Kidney tubule cell (primary cell): ENCODE measurements around the gene PDIA3.
"Not testable (repeated sequence)": the region's sequence is repeated elsewhere in the genome, so short reads cannot be mapped to it uniquely, and the experiment has no call there.

Experiments
- DNase-seq: peaks from one replicate; pipeline ENCODE4 v3.0.0-alpha.2; 2018; ENCODE audit warnings: low spot score

The PDIA3 gene

GRCh38 chr15:43776718-43777266, 30.6 kb downstream of the PDIA3 start, which contains the start of gene ELL3:
Gene ELL3, minus strand, starts transcription at chr15:43776966. Its CDS starts 65 bp downstream, at chr15:43776901.
- peak; percentile 85 for DNase-seq

- peak; percentile 76 for DNase-seq
These were observed 31.2 kb downstream of the PDIA3 start for GRCh38 chr15:43777267-43777914.

GRCh38 chr15:43779016-43779415, 32.8 kb downstream of the PDIA3 start:
- no peak for DNase-seq

- DNase-seq = no peak
These were observed 43.2 kb downstream of the PDIA3 start for GRCh38 chr15:43789409-43789808.

GRCh38 chr15:43791993-43792760, 45.9 kb downstream of the PDIA3 start, which contains the start of gene SERF2:
Gene SERF2, plus strand, starts transcription at chr15:43792320. Its CDS starts 57 bp downstream, at chr15:43792377.
- peak; percentile 99 for DNase-seq

- peak; percentile 53 for DNase-seq
These were observed 46.7 kb downstream of the PDIA3 start for GRCh38 chr15:43792761-43793476.

- no peak for DNase-seq
These were observed 47.4 kb downstream of the PDIA3 start for GRCh38 chr15:43793647-43794046.

- DNase-seq = peak; percentile 67
These were observed 48.2 kb downstream of the PDIA3 start for GRCh38 chr15:43794269-43795037.

- DNase-seq = no peak
These were observed 49.0 kb downstream of the PDIA3 start for GRCh38 chr15:43795197-43795596.

GRCh38 chr15:43795997-43796396, 49.8 kb downstream of the PDIA3 start:
- no peak for DNase-seq

- no peak for DNase-seq
These were observed 50.3 kb downstream of the PDIA3 start for GRCh38 chr15:43796566-43796965.

GRCh38 chr15:43799209-43799944, 53.1 kb downstream of the PDIA3 start:
- no peak for DNase-seq

- DNase-seq = no peak
These were observed 53.7 kb downstream of the PDIA3 start, which contains the start of gene SERINC4 for GRCh38 chr15:43799945-43800285. Gene SERINC4, minus strand, starts transcription at chr15:43800220. Its CDS starts 234 bp downstream, at chr15:43799986.

- DNase-seq = peak; percentile 90
These were observed 54.3 kb downstream of the PDIA3 start, which contains the start of gene HYPK for GRCh38 chr15:43800286-43801141. Gene HYPK, plus strand, starts transcription at chr15:43800599. Its CDS starts 24 bp downstream, at chr15:43800623.

GRCh38 chr15:43802676-43803075, 56.4 kb downstream of the PDIA3 start:
- not testable (repeated sequence) for DNase-seq

- no peak for DNase-seq
These were observed 62.3 kb downstream of the PDIA3 start for GRCh38 chr15:43808435-43808950.

- DNase-seq = no peak
These were observed 62.9 kb downstream of the PDIA3 start for GRCh38 chr15:43808960-43809678.

GRCh38 chr15:43815064-43815463, 68.8 kb downstream of the PDIA3 start:
- not testable (repeated sequence) for DNase-seq

GRCh38 chr15:43821505-43821904, 75.3 kb downstream of the PDIA3 start:
- DNase-seq = no peak
